ENCODE results near the gene GTF3C5. TPM values are rescaled to one million over a fixed set of nuclear protein-coding genes. Genes with fewer than 3 reads are reported as not detected.

The GTF3C5 gene
- total and polyA plus RNA-seq, 10 of the 15 experiments (the other 5 are each of a cell fraction or from before 2014, with no cell fraction given), result 2.2 to 81.1 (median 68.7) TPM

DNA sequence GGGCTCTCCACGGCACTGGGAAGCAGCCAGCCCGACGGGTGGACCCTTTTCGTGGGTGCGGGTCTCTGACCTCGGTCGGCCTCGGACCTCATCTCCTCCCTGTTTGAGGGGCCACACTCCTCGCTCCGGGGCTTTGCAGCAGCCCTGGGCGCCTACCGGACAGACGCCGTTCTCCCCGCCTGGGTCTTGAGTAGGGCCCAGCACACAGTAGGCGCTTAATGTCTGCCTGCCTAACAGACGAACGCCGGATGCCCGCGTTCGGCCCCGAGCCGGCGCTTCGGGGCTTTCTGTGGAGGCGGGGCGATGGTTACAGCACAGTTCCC, 842 bp upstream of the GTF3C5 start (continued):
- TF ChIP-seq, protein P1, sequence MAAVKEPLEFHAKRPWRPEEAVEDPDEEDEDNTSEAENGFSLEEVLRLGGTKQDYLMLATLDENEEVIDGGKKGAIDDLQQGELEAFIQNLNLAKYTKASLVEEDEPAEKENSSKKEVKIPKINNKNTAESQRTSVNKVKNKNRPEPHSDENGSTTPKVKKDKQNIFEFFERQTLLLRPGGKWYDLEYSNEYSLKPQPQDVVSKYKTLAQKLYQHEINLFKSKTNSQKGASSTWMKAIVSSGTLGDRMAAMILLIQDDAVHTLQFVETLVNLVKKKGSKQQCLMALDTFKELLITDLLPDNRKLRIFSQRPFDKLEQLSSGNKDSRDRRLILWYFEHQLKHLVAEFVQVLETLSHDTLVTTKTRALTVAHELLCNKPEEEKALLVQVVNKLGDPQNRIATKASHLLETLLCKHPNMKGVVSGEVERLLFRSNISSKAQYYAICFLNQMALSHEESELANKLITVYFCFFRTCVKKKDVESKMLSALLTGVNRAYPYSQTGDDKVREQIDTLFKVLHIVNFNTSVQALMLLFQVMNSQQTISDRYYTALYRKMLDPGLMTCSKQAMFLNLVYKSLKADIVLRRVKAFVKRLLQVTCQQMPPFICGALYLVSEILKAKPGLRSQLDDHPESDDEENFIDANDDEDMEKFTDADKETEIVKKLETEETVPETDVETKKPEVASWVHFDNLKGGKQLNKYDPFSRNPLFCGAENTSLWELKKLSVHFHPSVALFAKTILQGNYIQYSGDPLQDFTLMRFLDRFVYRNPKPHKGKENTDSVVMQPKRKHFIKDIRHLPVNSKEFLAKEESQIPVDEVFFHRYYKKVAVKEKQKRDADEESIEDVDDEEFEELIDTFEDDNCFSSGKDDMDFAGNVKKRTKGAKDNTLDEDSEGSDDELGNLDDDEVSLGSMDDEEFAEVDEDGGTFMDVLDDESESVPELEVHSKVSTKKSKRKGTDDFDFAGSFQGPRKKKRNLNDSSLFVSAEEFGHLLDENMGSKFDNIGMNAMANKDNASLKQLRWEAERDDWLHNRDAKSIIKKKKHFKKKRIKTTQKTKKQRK (IDR thresholded peaks at IDR 0.05; ENCODE audit: low read depth, low read length), result no peak
- TF ChIP-seq, protein P2, sequence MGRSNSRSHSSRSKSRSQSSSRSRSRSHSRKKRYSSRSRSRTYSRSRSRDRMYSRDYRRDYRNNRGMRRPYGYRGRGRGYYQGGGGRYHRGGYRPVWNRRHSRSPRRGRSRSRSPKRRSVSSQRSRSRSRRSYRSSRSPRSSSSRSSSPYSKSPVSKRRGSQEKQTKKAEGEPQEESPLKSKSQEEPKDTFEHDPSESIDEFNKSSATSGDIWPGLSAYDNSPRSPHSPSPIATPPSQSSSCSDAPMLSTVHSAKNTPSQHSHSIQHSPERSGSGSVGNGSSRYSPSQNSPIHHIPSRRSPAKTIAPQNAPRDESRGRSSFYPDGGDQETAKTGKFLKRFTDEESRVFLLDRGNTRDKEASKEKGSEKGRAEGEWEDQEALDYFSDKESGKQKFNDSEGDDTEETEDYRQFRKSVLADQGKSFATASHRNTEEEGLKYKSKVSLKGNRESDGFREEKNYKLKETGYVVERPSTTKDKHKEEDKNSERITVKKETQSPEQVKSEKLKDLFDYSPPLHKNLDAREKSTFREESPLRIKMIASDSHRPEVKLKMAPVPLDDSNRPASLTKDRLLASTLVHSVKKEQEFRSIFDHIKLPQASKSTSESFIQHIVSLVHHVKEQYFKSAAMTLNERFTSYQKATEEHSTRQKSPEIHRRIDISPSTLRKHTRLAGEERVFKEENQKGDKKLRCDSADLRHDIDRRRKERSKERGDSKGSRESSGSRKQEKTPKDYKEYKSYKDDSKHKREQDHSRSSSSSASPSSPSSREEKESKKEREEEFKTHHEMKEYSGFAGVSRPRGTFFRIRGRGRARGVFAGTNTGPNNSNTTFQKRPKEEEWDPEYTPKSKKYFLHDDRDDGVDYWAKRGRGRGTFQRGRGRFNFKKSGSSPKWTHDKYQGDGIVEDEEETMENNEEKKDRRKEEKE (IDR thresholded peaks at IDR 0.05), result no peak
- TF ChIP-seq SUZ12 (IDR thresholded peaks at IDR 0.05; ENCODE audit: unreplicated experiment) (no peak), BRCA1 (IDR thresholded peaks at IDR 0.05; ENCODE audit: low read depth, low read length) (no peak), DPF2 (IDR thresholded peaks at IDR 0.05) (peak; percentile 96), TCF7 (IDR thresholded peaks at IDR 0.05; ENCODE audit: borderline replicate concordance) (no peak), RFX5 (IDR thresholded peaks at IDR 0.05; ENCODE audit: low read depth, low read length) (no peak), FOXK2 (IDR thresholded peaks at IDR 0.05) (no peak), RB1 (IDR thresholded peaks at IDR 0.05; ENCODE audit: borderline replicate concordance) (peak; percentile 16; the same call in 1 of the 2 replicates), LARP7 (IDR thresholded peaks at IDR 0.05) (peak; percentile 28; the same call in 1 of the 2 replicates), MTA2 (IDR thresholded peaks at IDR 0.05; ENCODE audit: low read depth) (no peak)
